Measurements from ENCODE around the gene NXF1. TPM values are rescaled to one million over a fixed set of nuclear protein-coding genes. Genes with fewer than 3 reads are reported as not detected.
A peak's percentile ranks its signal among the peaks of the same experiment; 100 is the strongest.

Gene NXF1
- total and polyA plus RNA-seq, 2 of the 13 experiments (the other 11 are each of a cell fraction or from before 2014, with no cell fraction given): 30.4 to 30.9 TPM

- TF ChIP-seq HNF1A (IDR thresholded peaks at IDR 0.05; ENCODE audit: low read depth) (peak; percentile 57; the same call in 1 of the 2 replicates), HNF1A (CRISPR knock-in tag; IDR thresholded peaks at IDR 0.05; ENCODE audit: borderline replicate concordance) (peak; percentile 73; the same call in 1 of the 2 replicates), TCF7L2 (IDR thresholded peaks at IDR 0.05; ENCODE audit: low read depth, low read length) (no peak), SMC3 (IDR thresholded peaks at IDR 0.05; ENCODE audit: low read length) (no peak), ZNF367 (CRISPR knock-in tag; IDR thresholded peaks at IDR 0.05; ENCODE audit: borderline replicate concordance) (peak; percentile 75; the same call in 1 of the 2 replicates), CBX2 (IDR thresholded peaks at IDR 0.05; ENCODE audit: low read depth, low read length) (no peak), CBX2 (CRISPR knock-in tag; IDR thresholded peaks at IDR 0.05; ENCODE audit: low read depth) (no peak), SYNCRIP (IDR thresholded peaks at IDR 0.05; ENCODE audit: insufficient read depth, low read depth, low read length) (no peak), ZNF263 (CRISPR knock-in tag; IDR thresholded peaks at IDR 0.05) (no peak), AKAP8 (CRISPR knock-in tag; IDR thresholded peaks at IDR 0.05) (peak; percentile 46; the same call in 1 of the 2 replicates), RERE (CRISPR knock-in tag; IDR thresholded peaks at IDR 0.05; ENCODE audit: low read depth) (peak; percentile 78; the same call in 1 of the 2 replicates), ARNT2 (CRISPR knock-in tag; IDR thresholded peaks at IDR 0.05; ENCODE audit: low read depth) (peak; percentile 81; the same call in 1 of the 2 replicates)
- TF ChIP-seq, protein P1, sequence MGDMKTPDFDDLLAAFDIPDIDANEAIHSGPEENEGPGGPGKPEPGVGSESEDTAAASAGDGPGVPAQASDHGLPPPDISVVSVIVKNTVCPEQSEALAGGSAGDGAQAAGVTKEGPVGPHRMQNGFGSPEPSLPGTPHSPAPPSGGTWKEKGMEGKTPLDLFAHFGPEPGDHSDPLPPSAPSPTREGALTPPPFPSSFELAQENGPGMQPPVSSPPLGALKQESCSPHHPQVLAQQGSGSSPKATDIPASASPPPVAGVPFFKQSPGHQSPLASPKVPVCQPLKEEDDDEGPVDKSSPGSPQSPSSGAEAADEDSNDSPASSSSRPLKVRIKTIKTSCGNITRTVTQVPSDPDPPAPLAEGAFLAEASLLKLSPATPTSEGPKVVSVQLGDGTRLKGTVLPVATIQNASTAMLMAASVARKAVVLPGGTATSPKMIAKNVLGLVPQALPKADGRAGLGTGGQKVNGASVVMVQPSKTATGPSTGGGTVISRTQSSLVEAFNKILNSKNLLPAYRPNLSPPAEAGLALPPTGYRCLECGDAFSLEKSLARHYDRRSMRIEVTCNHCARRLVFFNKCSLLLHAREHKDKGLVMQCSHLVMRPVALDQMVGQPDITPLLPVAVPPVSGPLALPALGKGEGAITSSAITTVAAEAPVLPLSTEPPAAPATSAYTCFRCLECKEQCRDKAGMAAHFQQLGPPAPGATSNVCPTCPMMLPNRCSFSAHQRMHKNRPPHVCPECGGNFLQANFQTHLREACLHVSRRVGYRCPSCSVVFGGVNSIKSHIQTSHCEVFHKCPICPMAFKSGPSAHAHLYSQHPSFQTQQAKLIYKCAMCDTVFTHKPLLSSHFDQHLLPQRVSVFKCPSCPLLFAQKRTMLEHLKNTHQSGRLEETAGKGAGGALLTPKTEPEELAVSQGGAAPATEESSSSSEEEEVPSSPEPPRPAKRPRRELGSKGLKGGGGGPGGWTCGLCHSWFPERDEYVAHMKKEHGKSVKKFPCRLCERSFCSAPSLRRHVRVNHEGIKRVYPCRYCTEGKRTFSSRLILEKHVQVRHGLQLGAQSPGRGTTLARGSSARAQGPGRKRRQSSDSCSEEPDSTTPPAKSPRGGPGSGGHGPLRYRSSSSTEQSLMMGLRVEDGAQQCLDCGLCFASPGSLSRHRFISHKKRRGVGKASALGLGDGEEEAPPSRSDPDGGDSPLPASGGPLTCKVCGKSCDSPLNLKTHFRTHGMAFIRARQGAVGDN (CRISPR knock-in tag; IDR thresholded peaks at IDR 0.05): no peak
- TF ChIP-seq, protein P2, sequence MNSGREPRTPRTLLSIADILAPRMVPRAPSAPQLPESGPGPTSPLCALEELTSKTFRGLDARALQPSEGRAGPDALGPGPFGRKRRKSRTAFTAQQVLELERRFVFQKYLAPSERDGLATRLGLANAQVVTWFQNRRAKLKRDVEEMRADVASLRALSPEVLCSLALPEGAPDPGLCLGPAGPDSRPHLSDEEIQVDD (CRISPR knock-in tag; IDR thresholded peaks at IDR 0.05; ENCODE audit: borderline replicate concordance): no peak
Measured at GRCh38 chr11:62841361-62842170, 36.3 kb upstream of the NXF1 start (continued).
